GM21360 (cell line): ENCODE data around the gene INF2.
"Not testable (repeated sequence)": the region's sequence is repeated elsewhere in the genome, so short reads cannot be mapped to it uniquely, and the experiment has no call there.

Experiments
- ATAC-seq: cut with Tn5 transposase; IDR thresholded peaks from one replicate; pipeline ENCODE4 v1.9.1; 2021; ENCODE audit warnings: mild to moderate bottlenecking, moderate library complexity; ENCODE audit not compliant: unreplicated experiment

The INF2 gene

GRCh38 chr14:104657101-104657524 is 32.3 kb upstream of the INF2 start:
- ATAC-seq: no peak

- ATAC-seq: peak; percentile 36
Measured at GRCh38 chr14:104657563-104658324, 31.7 kb upstream of the INF2 start.

- ATAC-seq: no peak
Measured at GRCh38 chr14:104658325-104658712, 31.1 kb upstream of the INF2 start.

GRCh38 chr14:104659146-104659545 is 30.3 kb upstream of the INF2 start:
- ATAC-seq: no peak

GRCh38 chr14:104659764-104660523 is 29.5 kb upstream of the INF2 start:
- no peak for ATAC-seq

GRCh38 chr14:104660597-104660996 is 28.8 kb upstream of the INF2 start:
- peak; percentile 39 for ATAC-seq

GRCh38 chr14:104661086-104661485 is 28.3 kb upstream of the INF2 start:
- ATAC-seq: no peak

- not testable (repeated sequence) for ATAC-seq
Measured at GRCh38 chr14:104661528-104662157, 27.8 kb upstream of the INF2 start.

GRCh38 chr14:104662472-104662871 is 26.9 kb upstream of the INF2 start:
- not testable (repeated sequence) for ATAC-seq

GRCh38 chr14:104664107-104664506 is 25.3 kb upstream of the INF2 start:
- ATAC-seq: no peak

GRCh38 chr14:104664588-104664987 is 24.8 kb upstream of the INF2 start:
- ATAC-seq: no peak

- no peak for ATAC-seq
Measured at GRCh38 chr14:104665114-104665656, 24.2 kb upstream of the INF2 start.

- ATAC-seq: no peak
Measured at GRCh38 chr14:104665657-104666522, 23.5 kb upstream of the INF2 start.

- not testable (repeated sequence) for ATAC-seq
Measured at GRCh38 chr14:104666523-104666895, 22.9 kb upstream of the INF2 start.

GRCh38 chr14:104666981-104667380 is 22.4 kb upstream of the INF2 start:
- ATAC-seq: no peak

- no peak for ATAC-seq
Measured at GRCh38 chr14:104669697-104670096, 19.7 kb upstream of the INF2 start.

- not testable (repeated sequence) for ATAC-seq
Measured at GRCh38 chr14:104671330-104671977, 18.0 kb upstream of the INF2 start.

GRCh38 chr14:104672119-104672518 is 17.3 kb upstream of the INF2 start:
- not testable (repeated sequence) for ATAC-seq

- ATAC-seq: no peak
Measured at GRCh38 chr14:104673481-104673880, 15.9 kb upstream of the INF2 start.

GRCh38 chr14:104675447-104675846 is 14.0 kb upstream of the INF2 start:
- ATAC-seq: no peak
